Measurements from ENCODE around the gene KCNMA1.

KCNMA1 gene

DNA sequence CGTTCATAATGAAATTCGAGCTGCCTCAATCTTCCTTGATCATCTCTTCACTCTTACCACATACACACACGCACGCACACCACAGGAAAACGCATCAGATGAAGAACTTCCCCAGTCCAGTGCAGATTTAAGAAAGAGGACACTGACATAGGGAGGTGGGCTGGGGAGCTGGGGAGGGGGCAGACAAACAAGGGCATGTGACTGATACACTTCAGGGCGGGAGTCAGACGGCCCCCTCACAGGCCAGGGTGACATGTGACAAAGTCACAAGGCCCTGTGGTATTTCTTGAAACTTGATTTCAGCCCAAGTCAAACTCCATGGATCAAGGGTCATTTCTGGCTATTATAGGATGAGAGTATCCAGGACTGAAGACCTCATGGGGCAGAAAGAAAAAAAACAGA lies 82.6 kb downstream of the KCNMA1 start:
- DNase-seq = no peak

DNA sequence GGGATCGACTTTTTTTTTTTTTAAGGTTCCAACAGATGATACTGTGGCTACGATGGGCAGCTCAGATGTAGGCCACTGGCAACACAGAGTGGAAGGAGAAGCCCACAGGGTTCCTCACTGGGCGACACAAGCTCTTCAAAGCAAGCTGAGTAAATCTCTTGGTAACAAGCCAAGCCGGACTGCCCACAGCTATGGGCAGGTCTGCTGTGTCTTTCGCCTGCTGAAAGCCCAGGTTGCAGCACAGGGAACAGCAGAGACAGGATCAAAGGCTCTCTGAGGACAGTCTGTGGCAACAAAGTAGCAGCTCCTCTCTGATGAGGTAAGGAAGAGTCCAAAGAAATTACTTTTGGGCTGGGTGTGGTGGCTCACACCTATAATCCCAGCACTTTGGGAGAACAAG lies 83.6 kb downstream of the KCNMA1 start:
- peak in 1 of 3 experiments; percentile 1 for DNase-seq

DNA sequence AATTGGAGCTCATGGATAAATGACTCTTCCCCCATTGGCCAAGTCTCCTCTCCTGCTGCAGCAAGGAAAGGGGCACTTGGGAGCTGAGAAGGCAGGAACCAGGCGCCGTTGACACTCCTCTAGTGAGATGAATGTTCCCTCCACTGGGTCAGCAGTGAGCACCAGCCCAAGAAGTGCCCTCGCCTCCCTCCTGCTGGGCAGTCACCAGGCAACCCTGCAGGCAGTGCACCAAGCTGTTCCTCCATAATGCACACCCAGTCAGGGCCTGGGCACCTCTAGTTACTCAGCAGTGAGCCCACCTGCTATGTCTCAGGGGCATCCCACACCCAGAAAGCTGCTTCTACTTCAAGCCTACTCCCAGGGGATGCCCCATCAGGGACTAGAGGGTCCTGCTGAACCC lies 84.3 kb downstream of the KCNMA1 start:
- peak; percentile 8 to 36 (median 16) for DNase-seq

DNA sequence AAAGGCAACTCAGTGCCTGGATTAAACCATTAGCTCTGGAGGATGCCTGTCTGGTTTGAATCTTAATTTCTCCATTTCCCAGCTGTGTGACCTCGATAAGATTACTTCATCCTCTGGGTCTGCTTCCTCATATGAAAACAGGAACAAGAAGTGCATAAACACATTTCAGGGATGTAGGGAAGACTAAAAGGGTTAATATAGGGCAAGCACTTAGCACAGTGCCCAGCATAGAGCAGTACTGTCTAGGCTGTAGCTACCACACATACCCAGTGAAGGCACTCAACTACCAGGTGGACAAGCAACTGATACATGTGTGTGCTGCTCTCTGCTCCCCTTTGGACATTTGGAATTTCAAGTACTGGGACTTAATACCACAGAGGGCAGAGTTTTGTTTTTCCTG lies 85.4 kb downstream of the KCNMA1 start:
- DNase-seq = no peak

DNA sequence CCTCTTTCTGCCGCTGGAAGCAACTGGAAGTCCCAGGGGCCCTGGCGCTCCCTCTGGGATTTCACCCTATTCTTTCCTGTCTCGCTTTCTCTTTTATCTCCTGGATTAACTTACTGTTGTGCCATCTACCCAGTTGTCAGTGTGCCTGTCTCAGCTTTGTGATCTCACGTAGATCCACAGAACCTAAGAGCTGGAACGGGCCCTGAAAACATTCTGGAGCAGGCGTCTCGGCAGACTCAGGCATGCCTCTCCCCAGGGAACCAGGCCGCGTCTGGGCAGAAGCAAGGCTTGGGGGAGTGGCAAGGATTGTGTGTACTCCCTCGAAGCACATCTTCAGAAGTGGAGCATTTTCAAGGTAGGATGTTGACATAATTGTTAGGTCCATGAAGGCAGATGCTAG lies 87.2 kb downstream of the KCNMA1 start:
- DNase-seq = peak in 1 of 3 experiments; percentile 55

DNA sequence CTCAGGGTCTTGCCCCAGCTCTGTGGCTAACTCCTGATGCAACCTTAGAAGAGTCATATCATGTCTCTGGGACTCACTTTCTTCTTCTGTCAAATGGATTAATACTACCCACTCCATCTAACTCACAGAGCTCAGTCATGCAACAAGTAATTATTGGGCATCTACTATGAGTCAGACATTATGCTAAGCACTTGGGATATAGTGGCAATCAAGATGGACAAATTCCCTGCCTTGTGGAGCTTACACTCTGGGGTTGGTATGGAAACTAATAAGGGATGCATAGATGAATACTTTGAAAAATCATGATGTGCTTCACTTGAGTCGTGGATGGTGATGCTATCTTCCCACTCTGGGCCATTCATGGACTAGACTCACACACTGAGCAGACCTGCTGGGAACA lies 88.9 kb downstream of the KCNMA1 start:
- no peak for DNase-seq

DNA sequence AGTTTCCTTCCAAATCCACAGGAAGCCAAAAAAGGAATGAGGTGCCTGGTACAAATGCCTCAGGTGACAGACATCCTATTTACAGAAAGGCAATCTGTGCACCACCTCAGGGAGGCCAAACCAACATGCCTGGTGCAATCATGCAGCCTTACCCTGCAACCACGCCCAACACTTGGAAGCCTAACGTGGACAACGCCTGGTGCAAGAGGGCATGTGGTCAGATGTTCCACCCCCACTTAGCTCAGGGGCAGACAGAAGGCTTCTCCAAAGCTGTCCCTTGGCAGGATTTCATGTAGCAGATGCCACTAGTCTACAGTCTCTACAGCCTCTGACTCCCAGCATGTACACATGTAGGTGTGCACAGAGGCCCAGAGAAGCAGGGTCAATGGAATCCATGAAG lies 89.5 kb downstream of the KCNMA1 start:
- DNase-seq = no peak

DNA sequence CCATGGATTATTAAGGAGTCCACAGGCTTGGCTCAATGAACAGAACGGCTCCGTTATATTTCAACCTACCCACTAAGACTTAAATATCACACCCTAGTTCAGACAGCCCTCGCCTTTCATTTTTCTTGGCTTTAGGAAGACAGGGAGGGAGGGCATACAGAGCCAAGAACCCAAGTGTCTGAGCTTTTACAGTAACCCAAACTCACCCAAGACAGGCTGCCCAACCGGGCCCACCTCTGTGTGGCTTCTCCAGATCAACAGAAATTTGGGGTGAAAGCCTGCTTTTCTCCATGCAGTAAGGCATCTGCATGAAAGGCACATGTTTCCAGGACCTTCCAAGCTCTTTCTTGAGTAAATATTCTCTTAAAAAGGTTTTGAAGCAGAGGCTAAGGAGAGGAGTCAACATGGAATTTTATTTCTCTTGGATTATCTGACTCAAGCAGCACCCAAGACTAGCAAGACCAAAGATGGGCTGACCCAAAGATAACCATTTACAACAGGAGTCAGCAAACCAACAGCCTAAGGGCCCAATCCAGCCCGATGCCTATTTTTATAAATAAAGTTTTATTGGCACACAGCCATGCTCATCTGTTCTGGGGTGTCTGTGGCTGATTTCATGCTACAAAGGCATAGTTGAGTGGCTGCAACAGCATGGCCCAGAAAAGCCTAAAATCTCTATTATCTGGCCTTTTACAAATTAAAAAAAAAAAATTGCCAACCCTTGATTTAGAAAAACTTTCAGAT lies 90.1 kb downstream of the KCNMA1 start:
- no peak for DNase-seq

DNA sequence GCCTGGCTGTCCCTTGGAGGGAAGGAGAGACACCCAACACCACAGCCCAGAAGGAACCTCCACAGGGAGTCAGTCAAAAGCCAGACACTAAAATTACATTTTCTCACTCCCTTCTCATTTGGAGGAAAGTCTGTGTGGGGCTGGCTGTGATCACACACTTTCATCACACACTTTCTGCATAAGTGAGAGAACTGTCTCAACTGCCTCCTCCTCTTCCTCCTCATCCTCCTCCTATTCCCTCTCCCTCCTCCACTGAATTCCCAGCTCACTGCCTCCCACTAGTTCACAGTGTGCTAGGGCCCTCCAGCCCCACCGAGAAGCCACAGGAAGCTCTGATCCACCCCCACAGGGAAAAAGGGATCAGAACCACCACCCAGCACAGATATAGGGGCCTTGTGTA lies 91.6 kb downstream of the KCNMA1 start:
- DNase-seq = no peak

DNA sequence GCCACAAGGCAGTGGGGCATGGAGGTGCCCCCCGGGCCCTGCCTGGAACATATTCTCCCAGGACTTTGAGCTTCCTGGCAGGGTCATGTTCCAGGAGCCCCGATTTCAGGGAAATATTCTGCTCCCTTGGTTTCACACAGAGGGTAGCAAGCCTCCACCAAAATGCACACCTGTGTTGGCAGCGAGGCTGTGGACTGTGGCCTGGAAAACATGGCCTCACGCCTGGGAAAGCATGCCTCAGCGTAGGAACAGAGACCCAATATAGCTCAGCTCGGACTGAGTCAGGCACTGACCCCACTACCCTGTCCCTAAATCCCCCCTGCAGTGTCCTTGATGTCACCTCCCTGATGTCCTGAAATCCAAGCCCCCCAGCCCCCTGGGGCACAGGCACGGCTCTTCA lies 92.0 kb downstream of the KCNMA1 start:
- DNase-seq = no peak

DNA sequence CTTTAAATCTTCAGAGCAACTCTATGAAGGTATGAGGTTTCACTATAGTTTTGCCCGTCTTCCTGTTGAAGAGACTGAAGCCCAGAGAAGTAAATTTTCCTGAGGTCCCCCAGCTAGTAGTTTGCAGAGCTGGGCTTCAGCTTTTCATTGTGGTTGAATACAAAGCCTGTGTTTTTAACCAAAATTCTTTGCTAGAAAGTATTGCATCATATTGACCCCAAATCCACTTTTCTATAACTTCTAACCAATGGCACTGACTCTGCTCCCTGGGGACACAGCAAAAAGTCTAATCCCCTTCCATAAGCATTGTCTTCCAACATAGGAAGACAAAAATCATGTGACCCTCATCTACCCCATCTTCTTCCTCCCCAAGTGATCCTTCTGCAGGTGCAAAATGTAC lies 93.0 kb downstream of the KCNMA1 start:
- no peak for DNase-seq

DNA sequence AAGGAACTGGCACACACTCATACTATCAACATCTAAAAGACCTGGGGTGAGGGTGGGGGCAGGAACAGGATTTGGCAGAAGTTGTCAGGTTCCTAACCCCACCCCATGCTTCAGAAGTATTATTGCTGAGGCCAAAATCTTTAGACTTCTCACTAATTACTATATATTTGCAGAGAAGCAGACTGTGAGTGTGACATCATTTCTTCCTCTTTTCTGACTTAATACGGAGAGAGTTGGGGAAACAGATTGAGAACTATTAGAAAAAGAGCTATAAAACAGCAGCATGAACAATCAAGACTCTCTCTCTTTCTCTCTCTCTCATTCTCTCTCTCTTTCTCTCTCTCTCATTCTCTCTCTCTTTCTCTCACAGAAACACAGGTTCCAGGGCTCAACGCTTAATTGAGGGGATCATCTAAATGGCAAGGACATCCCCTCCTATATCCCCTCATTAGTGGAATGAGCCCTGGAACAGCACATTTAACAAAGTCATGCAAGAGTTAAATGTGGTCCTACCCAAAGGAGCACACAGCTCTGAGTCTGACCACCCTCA lies 94.8 kb downstream of the KCNMA1 start:
- DNase-seq = no peak

DNA sequence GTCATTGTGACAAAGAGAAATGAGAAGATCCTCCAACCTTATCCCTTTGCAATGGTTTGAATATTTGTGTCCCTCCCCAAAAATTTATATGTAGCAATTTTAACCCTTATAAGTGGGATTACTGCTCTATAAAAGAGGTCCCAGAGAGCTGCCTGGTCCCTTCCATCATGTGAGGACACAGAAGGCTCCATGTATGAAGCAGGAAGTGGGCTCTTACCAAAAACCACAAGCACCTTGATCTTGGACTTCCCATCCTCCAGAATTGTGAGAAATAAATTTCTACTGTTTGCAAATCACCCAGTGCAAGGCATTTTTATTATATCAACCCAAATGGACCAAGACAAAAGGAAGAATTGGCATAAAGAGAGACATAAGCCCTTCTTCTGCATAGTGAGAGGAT lies 95.7 kb downstream of the KCNMA1 start:
- no peak for DNase-seq

DNA sequence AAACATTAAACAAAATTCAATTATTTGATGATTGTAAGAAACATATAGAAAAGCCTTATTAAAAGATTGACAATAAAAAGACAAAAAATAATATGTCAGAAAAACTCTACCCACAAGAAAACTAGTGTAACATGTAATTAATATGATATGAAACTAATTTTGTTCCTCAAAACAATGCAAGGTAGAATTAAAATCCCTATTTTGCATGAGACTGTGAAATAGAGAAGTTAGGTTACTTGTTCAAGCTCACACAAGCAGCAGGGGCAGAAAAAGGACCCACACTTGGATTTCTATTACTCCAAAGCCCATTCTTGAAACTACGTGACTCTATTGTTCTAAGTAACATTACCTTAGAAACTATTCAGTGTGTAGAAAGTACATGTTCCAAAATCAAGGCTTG lies 96.4 kb downstream of the KCNMA1 start:
- no peak for DNase-seq

DNA sequence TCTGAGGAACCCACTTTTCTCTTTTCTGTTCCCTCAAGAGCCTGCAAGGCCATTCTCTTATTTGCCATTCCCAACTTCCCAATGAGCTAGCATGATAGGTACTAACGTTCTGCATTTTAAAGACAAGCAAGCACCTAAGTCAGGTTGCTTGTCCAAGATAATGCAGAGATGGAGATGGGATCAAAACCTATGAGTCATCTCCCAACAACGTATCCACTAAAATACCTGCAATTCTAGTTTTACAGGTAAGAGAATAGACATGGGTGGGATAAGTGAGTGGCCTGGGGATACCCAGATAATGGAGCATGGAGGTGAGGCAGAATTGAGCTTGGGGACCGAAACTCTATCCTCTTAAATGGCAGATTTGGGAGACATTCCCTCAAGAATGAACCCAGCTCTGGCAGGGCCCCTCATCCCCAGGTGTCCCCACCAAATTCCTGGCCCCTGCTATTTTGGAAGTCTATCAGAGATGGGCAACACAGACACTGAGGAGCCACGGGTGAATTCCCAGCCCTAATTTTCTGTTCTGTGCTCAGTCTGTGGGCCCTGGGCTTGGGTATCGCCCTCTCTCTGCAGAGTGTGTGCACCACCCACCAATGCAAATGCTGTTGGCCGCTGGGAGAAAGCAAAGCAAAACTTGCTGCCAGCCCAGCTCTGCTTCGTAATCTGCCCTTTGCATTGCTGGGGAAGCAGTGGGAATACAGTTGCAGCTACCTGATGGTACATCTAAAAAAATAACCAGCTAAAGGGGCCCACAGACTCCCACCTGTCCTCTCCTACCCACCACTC lies 98.3 kb downstream of the KCNMA1 start:
- no peak for DNase-seq

DNA sequence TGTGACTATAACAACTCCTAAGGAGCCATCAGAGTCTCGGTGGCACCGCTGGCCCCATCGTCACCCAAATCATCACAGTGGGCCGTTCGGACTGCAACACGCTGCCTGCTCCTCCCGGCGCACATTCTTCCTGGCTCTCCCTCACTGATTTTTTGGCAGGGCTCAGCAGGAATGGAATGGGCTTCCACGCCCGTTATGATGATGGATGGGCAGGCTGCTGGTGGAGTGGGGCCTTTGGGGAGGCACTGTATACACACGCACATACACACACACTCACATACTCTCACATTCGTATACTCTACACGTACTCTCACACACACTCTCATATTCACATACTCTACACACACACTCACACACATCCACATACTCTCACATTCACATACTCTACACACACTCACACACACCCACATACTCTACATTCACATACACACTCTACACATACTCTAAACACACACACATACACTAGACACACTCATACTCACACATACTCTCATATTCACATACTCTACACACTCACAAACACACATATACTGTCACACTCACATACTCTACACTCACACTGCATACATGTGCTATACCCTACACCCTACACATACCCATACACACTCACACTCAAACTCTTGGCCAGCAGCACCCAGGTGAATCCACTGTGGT lies 99.8 kb downstream of the KCNMA1 start:
- DNase-seq = no peak

DNA sequence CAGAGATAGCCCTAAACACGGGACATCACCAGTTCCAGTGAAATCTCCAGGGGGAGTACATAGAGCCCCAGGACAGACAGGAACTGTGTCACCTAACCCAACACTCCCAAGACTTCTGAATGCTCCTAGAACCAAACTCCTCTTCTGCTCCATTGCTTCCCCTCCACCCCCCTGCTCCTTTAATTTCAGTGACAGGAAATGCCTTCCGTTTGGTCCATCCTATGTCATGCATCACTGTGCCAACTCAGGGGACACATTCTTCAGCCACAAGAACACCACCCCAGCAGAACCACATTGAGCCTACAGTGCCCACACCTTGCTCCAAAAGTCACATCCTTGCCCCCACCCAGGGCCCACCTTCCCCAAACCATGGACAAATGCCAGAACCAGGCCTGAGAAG lies 100.5 kb downstream of the KCNMA1 start:
- no peak for DNase-seq

DNA sequence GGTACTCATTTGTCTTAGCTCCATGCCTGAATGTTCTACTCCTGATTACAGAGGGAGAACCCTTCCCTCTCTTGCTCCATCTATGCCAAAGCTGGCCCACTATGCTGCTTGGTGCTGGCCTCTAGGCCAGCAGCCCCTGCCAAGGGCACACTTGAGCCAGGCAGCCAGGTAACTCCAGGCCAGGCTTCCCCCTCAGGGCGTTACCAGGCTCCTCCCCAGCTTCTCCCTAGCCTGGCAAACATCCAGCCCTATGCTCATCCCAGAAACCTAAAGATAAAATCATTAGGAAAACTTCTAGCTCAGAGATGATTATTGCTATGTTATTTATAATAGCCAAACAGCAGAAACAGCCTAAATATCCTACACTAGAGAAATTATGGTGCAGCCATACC lies 103.7 kb downstream of the KCNMA1 start:
- peak in 2 of 3 experiments; percentile 9 to 38 for DNase-seq

DNA sequence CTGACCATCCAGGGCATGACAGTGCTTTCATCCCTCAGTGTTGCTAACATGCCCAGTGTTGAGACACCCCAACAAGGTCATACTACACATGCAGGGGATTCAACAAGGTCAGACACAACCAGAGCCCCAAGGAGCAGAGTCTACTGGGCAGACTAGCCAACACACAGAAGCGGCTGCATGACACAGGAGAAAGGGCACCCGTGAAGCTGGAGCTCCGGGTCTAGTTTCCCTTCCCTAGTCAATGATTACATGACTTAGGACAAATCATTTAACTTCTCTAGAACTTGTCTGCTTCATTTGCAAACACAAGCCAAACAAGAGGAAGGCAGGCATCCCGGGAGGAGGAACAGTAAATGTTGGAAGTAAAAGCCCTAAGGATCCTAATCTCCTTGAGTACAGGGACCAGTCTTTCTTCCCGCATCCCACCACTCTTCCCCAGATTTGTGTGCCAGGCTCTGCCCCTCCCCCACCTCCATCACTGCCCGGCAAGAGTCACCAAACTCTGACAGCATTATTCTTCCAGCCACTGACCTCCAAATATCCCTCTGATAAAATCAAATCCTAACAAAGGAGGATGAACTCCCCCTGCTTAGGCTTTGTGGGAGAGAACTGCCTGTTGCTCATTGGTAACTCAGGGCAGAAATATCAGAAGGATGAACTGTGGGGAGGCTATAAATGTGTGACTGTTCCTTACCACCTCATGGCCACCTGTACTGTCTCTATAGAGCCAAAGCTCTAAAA lies 104.3 kb downstream of the KCNMA1 start:
- DNase-seq = no peak

DNA sequence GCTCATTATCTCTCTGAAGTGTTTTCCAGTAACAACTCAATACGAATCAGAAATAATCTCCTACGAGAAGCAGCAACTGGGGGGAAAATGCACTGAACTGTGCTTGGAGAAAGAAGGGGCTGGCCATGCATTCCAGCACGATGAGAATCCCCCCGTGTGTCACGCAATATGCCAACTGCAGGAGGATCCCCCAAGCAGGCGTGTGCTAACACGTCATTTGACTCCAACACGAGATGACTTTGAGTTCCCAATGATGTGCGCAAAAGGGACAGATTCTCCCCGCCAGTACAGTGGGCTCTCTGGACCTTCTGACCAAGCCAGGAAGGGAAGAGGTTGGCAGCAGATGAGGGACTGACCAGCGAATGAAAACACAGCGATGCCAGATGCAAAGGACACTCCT lies 105.5 kb downstream of the KCNMA1 start:
- no peak for DNase-seq

DNA sequence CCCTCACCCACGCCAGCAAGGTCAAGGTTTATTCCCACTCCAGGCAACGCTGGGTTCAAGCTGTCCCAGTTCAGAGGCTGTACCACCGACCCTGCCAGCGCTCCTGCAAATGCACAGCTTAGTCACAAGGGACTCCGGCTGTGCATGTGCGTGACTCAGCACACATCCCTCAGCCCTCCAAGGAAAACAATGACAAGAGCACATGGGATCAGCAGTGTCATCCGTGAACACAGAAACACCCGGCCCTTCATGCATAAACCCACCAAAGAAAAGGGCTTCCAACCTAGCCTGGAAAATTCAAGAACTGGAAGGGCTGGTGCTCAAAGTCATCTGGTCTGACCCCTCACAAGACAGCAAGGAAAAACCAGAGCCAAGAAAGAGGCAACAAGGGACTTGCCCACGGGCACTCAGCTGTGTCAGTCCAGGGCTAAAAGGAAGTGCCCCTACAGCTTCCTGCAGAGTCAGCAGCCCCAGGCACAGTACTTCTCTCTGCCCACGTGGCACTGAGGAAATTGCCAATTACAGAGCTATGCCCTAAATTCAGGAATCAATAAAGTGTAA lies 106.1 kb downstream of the KCNMA1 start:
- peak; percentile 21 to 70 (median 28) for DNase-seq

DNA sequence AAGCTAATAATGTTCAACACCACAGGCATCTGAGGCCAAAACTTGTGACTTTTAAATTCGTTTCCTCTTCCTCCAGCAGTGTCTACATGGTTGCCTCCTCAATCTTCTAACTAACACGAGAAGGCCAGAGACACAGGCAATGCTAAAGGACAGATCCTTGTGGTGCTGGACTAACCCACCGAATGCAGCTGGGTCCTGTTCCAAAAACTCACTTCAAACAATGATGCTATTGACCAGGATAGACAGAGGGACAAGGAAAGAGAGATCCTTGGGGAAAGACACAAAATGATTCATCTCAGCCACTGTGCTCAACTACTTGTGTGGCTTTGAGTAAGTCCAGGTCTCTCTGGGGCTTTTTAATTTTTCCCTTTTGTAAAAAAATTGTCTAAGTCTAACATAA lies 107.6 kb downstream of the KCNMA1 start:
- no peak for DNase-seq

Measured in NCI-H1417 (cell line).